DMS79 (cell line): ENCODE measurements around the gene DPEP1.
"Not testable (repeated sequence)": the region's sequence is repeated elsewhere in the genome, so short reads cannot be mapped to it uniquely, and the experiment has no call there.

Experiments
- DNase-seq: peaks from one replicate; lab custom pipeline; 2025; lab: John Stamatoyannopoulos, UW

Gene DPEP1

DNA sequence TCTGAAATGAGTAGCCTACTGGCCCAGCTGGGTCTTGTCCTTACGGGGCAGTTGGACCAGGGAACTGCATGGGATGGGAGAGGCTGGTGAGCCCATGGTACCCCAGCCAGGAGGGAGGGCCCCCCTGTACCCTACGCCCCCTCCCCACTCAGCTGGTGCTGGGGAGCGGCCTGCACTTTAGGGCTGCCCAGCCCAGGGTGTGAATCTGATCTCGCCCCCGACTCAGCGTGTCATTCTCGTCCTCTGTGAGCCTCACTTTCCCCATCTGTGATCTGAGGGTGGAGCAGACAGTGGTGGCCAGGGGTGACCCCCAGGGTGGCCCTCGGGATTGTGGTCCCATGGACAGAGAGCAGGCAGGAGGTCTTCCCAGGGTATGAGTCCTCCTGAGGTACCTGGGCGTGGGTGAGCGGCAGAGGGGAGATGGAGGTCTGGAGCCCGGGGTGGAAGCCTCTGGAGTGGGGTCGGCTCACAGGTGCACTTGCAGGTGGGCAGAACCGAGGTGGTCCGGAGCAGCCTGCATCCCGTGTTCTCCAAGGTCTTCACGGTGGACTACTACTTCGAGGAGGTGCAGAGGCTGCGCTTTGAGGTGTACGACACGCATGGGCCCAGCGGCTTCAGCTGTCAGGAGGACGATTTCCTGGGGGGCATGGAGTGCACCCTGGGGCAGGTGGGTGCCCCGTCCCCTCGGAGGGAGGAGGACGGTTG, 36.2 kb upstream of the DPEP1 start:
- DNase-seq, result no peak

DNA sequence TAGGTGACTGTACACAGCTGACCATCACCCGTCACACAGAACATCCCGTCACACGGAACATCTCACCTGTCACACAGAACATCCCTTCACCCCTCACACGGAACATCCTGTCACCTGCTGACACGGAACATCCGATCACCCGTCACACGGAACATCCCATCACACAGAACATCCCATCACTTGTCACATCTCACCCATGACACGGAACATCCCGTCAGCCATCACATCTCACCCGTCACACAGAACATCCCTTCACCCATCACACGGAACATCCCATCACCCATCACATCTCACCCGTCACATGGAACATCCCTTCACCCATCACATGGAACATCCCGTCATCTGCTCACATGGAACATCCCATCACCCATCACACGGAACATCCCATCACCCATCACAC, 34.1 kb upstream of the DPEP1 start:
- no peak for DNase-seq

DNA sequence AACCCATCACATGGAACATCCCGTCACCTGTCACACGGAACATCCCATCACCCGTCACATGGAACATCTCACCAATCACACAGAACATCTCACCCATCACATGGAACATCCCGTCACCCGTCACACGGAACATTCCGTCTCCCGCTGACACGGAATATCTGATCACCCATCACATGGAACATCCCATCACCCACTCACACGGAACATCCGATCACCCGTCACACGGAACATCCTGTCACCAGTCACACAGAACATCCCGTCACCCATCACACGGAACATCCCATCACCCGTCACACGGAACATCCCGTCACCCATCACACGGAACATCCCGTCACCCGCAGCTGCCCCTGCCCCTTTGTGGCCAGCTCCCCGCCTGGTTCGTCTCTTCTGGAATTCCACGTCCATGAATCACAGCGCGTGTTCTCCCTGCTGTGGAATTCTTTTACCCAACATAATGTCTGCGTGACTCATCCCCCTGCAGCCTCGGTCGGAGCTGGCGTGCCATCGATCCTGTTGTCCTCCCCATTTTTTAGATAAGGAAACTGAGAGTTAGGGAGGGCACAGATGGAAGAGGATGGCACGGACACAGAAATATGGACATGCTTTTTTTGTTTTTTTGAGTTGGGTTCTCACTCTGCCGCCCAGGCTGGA, 32.3 kb upstream of the DPEP1 start:
- DNase-seq, result no peak

DNA sequence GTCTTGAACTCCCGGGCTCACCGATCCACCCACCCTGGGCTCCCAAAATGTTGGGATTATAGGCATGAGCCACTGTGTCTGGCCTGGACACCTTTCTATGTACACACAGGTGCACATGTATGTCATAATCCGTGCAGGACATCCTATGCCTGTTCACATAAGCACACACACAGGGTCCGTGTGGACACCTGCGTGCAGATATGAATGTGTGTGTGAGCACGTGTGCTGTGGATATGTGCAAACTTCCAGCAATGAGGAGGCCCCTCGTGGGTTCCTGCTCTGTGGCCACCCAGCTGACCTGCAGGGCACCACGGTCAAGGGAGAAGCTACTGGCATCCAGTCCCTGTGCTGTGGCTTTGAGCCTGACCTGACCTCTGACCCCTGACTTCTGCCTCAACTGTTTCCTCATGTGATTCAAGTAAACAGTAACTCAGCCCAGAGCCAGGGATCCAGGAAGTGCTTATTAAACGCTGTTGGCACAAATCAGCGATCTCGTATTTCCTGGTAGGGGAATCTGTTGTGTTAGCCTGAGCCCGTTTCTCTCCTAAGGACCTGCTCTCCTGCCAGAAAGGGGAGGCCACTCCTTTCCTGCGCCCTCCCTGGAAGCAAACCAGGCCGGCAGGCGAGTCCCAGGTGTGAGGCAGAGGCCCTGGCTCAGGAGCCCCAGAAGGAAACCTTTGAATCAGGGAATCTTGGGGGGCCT, 31.4 kb upstream of the DPEP1 start:
- no peak for DNase-seq

DNA sequence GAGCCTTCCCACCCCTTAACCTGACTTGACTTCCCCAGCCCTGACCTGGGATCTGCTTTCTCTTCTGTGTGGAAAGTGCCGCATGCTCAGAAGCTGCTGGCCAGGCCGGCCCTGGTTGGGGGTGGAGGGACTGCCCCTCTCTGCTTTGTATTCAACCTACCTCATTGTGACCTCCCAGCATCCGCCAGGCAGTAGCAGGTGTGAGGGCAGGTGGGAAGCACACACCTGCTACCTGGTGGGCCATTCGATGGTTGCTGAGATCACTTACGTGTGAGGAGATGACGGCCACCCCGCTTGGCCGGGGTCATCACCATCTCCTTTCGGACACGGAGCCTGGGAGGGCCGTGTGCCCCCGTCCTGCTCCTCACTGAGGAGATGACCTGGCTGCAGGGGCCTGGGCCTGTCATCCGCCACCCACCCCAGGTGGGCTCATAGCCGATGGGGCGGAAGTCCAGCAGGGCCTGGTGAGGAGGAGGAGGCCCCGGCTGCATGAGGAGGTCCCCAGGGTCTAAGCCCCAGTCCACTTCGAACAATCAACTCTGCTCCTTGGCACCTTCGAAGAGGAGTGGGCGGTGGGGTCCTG, 30.7 kb upstream of the DPEP1 start:
- DNase-seq, result no peak

DNA sequence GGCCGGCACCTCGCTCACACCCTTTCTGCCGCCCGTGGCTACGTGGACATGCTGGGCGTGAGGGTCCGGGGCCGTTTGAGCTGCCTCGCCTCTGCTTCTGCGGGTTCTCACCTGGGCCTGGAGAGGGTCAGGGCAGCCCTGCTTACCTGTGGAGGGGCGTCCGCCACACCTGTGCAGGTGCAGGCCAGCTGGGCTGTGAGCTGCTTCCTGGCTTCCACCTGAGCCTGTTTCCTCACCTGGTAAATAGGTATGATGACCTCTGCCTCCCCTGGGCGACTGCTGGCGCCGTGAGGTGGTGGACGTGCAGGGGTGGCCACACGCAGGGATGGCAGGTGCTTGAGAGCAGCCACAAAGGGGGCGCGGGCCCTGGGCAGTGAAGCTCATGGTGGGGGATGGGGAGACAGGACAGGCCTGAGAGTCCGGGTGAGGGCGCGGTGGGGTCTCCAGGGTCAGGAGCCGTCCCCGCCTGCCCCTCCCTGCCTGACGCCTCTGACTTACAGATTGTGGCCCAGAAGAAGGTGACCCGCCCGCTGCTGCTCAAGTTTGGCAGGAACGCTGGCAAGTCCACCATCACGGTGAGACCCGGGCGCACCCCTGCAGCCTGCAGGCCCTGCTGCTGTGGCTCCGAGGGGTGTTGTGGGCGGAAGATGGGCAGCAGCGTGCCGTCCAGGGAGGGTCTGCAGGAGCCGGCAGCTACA, 30.1 kb upstream of the DPEP1 start:
- DNase-seq, result no peak

DNA sequence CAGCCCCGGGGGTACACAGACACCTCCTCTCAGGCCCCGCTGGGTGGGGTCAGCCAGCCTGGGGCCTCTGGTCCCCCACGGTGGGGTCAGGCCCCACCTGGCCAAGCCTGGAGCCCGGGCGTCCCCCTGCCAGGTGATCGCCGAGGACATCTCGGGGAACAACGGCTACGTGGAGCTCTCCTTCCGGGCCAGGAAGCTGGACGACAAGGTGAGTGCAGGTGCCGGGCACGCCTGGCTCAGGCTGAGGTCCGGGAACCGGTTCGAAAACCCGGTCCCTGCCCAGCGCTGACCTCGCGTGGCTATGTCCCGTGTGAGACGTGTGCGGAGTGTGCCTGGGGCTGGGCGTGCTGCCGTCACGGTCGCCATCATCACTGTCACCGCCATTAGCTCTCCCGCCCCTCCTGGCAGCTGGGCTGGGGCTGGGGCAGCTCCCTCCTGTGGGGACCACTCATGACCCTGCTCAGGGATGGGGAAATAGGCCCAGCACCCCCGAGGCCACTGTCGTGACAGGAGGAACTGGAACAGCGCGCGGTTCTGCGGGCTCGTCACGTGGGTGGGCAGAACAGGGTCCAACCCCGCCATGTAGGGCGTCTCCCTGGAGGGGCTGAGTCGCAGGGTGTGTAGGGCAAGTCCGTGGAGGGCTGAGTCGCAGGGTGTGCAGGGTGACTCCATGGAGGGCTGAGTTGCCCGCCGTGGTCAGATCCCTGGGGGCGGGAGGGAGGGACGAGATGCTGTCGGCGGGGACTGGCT, 29.4 kb upstream of the DPEP1 start:
- no peak for DNase-seq

DNA sequence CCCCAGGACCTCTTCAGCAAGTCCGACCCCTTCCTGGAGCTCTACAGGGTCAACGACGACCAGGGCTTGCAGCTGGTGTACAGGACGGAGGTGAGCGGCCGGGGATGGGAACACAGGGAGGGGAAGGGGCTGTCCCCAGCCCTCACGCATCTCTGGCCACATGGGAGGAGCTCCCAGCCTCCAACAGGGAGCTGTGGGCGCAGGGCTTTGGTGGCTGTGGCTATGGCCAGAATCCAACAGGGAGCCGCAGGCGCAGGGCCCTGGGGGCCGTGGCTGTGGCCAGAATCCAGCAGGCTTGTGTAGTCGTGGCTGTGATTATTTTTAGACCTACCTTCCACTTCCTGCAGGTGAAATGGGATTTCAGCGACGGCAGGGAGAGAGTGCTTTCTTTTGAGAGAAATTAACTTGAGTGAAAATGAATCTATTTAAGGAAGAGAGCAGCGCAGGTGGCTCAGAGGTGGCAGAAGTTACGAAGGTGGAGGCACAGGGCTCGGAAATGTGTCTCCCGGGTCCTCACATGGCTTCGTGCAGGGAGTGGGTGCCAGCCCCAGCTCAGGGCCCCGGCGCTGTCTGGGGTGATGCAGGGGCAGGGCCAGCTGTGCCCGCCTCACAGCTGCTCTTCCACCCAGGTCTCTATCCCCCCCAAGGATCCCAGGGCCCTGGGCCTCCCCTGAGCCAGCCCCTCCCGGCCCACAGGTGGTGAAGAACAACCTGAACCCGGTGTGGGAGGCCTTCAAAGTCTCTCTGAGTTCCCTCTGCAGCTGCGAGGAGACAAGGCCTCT, 28.5 kb upstream of the DPEP1 start:
- DNase-seq, result no peak

DNA sequence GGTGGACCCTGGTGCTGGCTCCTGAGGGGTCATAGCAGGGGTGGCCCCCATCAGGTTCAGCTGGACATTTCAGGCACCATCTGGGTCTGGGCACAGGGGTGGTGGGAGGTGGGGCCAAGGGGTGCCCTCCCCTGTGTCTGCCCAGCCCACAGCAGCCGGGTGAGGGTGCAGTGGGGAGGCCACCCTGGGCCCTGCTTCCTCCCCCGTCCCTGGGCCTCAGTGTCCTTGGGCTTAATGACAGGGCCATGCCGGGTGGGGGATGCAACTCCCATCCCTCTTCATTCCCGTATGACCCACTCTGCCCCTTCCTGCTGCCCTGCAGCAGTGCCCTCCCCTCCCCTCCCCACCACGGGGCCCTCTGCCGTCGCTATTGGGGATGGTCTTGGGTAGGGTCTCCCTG, 27.2 kb upstream of the DPEP1 start:
- DNase-seq, result no peak

DNA sequence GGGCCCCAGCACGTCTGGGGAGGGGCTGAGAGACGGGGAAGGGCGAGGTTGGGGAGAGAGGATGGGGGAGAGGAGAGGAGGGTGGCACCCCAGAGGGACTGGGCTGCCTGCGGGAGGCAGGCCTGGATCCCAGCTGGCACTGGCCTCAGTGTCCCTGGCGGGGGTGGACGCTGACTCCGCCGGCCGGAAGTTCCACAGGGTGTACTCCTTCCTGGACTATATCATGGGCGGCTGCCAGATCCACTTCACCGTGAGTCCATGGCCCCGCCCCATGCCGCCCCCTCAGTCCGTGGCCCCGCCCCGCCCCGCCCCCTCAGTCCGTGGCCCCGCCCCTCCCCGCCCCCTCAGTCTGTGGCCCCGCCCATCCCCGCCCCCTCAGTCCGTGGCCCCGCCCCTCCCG, 26.6 kb upstream of the DPEP1 start:
- DNase-seq, result no peak

DNA sequence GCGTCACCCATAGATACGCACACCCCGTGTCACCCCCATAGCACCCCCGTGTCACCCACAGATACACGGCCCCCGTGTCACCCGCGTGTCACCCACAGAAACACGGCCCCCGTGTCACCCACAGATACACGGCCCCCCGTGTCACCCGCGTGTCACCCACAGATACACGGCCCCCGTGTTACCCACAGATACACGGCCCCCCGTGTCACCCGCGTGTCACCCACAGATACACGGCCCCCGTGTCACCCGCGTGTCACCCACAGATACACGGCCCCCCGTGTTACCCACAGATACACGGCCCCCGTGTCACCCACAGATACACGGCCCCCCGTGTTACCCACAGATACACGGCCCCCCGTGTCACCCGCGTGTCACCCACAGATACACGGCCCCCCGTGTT, 25.8 kb upstream of the DPEP1 start:
- not testable (repeated sequence) for DNase-seq

DNA sequence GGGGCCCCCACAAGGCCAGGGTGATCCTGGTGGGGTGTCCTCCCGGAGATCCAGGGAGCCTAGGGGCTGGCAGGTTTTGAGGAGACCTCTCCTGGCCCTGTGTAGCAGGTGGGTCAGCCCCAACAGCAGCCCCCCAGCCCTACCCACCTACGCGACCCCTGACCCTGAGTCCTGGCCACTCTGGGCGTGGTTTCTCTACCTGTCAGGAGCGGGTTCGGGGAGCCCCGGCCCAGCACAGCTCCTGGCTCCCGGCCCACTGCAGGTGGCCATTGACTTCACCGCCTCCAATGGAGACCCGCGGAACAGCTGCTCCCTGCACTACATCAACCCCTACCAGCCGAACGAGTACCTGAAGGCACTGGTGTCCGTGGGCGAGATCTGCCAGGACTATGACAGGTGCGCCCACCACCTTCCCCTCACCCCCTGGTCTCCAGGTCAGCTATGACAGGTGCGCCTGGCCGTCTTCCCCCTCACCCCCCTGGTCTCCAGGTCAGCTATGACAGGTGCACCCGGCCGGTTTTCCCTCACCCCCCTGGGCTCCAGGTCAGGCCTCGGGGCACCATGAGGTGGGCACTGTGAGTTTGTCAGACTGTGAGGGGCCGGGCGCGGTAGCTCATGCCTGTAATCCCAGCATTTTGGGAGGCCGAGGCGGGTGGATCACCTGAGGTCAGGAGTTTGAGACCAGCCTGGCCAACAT, 24.9 kb upstream of the DPEP1 start:
- DNase-seq, result no peak

DNA sequence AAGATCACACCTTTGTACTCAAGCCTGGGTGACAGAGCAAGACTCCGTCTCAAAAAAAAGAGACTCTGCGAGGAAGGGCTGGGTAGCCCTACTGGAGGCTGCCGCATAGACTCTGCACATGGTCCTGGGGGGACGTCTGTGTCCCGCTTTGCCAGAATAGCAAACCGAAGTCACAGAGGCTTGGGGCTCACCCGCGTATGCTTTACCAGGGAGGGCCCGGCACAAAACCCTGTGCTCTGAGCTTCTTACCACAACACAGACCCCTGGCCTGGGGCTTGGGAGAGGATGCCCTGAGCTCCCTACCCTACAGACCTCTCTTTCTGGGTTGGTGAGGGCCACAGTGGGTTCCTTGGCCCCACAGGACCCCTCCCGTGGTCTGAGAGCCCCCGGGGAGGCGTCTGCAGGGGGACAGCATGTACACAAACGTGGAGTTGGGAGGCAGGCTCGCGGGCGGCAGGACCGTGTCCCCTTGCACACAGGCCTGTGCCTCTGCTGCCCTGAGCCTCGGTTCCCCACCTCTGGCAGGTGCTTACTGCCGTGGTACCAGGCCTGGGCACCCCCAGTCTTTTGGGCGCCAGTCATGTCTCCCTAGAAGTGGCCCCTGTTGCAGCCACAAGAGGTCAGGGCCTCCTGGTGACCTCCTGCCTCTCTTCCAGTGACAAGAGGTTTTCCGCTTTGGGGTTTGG, 24.1 kb upstream of the DPEP1 start:
- DNase-seq, result no peak

DNA sequence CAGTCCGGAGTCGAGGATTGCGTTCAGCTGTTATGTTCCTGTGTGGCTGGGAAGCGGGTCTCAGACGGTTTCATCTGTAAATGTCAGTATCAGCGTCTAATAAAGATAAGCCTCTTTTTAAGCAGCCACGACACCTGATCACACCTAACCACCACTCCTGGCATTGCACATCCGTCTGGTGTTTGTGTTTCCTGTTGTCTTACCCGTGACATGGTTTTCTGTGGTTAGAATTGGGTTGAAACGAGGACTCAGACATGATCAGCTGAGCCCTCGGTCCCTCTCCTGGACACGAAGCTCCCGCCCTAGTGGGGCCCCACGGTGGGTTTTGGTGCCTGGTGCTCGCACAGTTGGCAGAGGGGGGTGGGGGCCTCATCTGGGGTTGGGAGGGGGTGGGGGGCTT, 19.6 kb upstream of the DPEP1 start:
- DNase-seq, result no peak

DNA sequence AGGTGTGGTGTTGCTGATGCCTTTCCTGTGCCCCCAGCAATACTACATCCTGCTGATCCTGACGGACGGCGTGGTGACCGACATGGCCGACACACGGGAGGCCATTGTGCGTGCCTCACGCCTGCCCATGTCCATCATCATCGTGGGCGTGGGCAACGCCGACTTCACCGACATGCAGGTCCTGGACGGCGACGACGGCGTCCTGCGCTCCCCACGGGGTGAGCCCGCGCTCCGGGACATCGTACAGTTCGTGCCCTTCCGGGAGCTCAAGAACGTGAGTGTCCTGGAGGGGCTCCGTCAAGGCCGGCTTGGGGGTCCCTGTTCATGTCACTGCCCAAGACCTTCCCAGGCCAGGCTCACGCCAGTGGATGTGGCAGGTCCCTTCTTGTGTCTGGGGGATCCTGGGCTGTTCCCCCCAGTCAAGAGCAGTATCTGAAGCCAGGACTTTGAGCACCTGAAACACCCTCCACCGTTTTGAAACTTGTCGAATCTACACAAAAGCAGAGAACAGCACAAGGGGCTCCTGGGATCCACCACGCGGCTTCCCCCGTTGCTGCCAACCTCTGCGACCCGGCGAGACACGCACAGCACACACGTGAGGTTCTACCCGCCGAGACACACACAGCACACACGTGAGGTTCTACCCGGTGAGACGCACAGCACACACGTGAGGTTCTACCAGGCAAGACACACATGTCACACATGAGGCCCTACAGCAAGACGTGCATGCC, 17.9 kb upstream of the DPEP1 start:
- no peak for DNase-seq

DNA sequence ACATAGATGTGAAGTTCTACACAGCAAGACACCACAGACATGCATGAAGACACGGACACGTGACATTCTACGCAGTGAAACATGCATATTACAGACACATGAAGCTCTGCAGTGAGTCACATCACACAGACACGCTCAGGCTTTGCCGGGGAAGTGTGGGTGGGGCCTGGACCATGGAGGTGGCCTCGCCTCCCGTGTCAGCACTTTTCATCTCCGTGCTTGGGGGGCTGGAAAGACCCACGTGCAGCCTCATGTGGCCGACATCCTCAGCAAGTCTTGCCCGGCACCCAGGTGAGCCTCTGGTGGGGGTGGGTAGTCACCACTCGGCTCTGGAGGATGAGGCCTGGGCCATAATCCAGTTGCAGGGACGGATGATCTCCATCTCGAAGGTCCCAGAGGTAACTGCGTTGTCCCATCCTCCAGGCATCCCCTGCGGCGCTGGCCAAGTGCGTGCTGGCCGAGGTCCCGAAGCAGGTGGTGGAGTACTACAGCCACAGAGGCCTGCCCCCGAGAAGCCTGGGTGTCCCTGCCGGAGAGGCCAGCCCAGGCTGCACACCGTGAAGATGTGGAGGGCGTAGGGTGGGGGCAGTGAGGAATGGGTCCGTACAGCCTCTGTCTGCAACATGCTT, 17.3 kb upstream of the DPEP1 start:
- DNase-seq, result no peak

DNA sequence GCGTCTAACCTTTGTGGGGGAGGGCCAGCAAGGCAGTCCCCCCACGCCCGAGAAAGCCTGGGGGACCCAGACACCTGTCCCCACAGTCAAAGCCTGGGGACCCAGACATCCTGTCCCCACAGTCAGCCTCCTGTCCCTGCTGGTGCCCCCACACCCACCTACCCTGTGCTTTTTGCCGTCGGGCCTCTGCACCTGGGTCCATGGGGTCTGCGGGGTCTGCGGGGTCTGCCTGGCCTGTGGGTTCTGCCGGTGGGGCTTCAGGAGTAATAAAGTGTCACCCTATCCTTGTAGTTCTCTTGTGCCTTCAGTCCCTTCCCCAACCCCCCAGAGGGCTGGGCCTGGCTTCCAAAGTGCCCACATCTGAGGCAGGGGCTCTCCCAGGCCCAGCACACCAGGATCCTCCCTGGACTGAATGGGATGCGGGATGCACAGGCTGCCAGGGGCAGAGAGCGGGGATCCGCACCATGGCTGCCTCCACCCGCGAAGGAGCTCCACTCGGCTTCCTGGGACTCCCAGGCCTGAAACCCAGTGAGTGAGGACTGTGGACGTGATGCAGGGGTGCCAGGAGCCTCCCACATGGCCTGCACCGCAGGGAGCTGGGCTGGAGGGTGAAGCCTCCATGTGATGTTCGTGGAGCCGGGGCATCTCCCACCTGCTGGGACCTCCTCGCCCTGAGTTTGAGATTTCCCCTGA, 16.3 kb upstream of the DPEP1 start:
- no peak for DNase-seq

DNA sequence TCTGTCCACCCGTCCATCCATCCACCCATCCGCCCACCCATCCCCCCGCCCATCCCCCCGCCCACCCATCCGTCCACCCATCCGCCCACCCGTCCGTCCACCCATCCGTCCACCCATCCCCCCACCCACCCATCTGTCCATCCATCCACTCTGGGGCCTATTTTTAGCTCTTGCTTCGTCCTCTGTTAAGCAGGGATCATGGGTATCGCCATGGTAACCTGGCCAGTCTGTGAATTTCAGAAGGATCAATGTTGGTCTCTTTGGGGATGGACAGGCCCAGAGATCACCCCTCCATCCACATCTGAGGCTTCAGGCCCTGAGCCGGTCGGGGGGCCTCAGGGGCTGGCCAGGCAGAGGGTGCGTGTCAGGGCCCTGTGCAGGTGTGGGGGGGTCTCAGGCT, 15.2 kb upstream of the DPEP1 start:
- DNase-seq, result no peak
